Amygdala (tissue), 56 donors: Measurements from ENCODE around the gene DMRTC2.

ENCODE experiments used
- DNase-seq, 56 donors: peaks; one replicate each; lab custom pipeline; 2025; lab: John Stamatoyannopoulos, UW

The DMRTC2 gene

DNA sequence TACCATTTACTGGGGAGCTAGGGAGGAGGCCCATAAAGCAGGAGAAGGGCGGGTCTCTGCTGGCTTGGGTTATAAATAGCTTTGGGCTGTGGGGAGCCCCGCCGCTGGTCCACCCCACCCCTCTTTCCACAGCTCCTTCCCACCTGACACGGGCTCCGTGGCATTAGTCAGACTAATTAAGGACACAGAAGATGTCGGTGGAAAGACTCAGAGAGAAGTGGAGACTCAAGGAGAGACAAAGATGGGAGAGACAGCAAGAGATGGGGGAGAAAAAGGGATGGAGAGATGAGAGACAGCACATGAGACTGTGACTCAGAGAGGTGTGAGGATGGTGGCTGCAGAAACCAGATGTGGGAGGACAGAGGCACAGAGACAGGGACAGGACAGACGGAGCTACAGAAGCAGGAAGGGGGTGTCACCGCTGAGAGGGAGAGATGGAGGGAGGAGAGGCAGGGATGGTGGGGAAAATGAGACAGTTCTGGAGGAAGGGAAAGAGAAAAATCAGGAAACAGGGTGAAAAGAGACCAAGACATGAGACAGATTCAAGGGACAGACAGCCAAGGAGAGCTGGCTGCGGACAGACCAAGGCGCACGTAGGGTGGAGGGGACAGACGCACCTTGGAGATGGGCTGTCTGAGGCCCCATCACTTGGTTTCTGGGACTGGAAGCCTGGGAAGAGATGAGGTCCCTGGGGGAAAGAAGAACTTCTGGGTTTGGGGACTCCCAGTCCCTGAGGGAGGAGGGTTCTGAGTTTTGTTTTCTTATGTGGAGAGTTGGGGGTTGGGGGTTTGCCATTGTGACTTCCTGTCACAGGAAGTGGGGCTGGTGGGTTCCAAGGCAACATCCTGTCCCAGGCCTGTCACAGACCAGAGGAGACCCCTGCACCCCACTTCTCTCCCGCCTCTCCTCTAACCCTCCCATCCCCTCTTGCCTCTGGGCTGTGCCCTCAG lies 42.2 kb downstream of the DMRTC2 start:
- no peak for DNase-seq

GRCh38 chr19:41887711-41888382 lies 43.0 kb downstream of the DMRTC2 start:
- peak in 39 of 56 donors; percentile 8 to 75 (median 41) for DNase-seq

GRCh38 chr19:41888926-41889325 lies 44.1 kb downstream of the DMRTC2 start:
- no peak for DNase-seq

GRCh38 chr19:41889896-41890295 lies 45.1 kb downstream of the DMRTC2 start:
- no peak for DNase-seq

- no peak for DNase-seq
Measured at GRCh38 chr19:41890936-41891335, 46.1 kb downstream of the DMRTC2 start.

GRCh38 chr19:41892173-41892902 lies 47.5 kb downstream of the DMRTC2 start:
- no peak for DNase-seq

DNA sequence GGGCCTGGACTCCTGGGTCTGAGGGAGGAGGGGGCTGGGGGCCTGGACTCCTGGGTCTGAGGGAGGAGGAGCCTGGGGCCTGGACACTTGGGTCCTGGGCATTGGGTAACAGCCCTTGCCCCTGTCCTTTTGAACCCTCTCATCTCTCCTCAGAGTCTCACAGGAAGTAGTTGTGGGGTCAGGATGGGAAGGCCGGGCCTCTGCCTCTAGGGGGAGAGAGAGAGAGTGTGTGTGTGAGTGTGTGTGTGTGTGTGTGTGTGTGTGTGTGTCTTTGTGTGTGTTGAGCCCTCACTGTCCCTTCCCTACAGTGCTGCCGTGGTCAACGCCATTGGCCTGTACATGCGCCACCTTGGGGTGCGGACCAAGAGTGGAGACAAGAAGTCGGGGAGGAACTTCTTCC lies 49.1 kb downstream of the DMRTC2 start:
- no peak for DNase-seq

- no peak for DNase-seq
Measured at GRCh38 chr19:41894350-41894749, 49.5 kb downstream of the DMRTC2 start.

GRCh38 chr19:41895745-41896580 lies 51.1 kb downstream of the DMRTC2 start:
- DNase-seq = no peak

DNA sequence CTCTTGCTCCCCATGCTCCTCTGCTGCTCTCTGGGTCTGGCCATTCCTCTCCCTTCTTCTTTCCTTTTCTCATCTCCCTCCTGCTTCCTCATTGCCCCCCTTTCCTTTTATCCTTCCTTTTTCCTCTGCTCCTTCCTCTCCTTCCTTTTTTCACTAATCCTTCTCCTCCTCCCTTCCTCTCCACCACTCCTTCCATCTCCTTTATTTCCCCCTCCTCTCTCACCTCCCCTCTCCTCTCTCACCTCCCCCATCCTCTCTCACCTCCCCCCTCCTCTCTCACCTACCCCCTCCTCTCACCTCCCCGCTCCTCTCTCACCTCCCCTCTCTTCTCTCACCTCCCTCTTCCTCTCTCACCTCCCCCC lies 51.7 kb downstream of the DMRTC2 start:
- DNase-seq = no peak

GRCh38 chr19:41897181-41897580 lies 52.3 kb downstream of the DMRTC2 start:
- no peak for DNase-seq

GRCh38 chr19:41897820-41898219 lies 53.0 kb downstream of the DMRTC2 start:
- no peak for DNase-seq

- no peak for DNase-seq
Measured at GRCh38 chr19:41898235-41898634, 53.4 kb downstream of the DMRTC2 start.
